Stimulated activated CD8-positive, alpha-beta memory T cell treated with anti-CD3 and anti-CD28 coated beads, Interleukin-4, amount 100 ng/mL, for 4 hours (primary cell): ENCODE measurements around the gene ZNF358.

Experiments used
- DNase-seq, 2 donors: peaks; one replicate each; pipeline ENCODE4 v3.0.0-alpha.2; 2020; ENCODE audit warnings: low read depth in 2 of 2, low spot score in 1 of 2

The ZNF358 gene

DNA sequence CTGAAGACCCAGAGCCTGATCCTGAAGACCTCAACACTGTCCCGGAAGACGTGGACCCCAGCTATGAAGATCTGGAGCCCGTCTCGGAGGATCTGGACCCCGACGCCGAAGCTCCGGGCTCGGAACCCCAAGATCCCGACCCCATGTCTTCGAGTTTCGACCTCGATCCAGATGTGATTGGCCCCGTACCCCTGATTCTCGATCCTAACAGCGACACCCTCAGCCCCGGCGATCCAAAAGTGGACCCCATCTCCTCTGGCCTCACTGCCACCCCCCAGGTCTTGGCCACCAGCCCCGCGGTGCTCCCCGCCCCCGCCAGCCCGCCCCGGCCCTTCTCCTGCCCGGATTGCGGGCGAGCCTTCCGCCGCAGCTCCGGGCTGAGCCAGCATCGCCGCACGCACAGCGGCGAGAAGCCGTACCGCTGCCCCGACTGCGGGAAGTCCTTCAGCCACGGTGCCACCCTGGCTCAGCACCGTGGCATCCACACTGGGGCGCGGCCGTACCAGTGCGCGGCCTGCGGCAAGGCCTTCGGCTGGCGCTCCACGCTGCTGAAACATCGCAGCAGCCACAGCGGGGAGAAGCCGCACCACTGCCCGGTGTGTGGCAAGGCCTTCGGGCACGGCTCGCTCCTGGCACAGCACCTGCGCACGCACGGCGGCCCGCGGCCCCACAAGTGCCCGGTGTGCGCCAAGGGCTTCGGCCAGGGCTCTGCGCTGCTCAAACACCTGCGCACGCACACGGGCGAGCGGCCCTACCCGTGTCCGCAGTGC is 3.6 kb downstream of the ZNF358 start:
- no peak for DNase-seq

DNA sequence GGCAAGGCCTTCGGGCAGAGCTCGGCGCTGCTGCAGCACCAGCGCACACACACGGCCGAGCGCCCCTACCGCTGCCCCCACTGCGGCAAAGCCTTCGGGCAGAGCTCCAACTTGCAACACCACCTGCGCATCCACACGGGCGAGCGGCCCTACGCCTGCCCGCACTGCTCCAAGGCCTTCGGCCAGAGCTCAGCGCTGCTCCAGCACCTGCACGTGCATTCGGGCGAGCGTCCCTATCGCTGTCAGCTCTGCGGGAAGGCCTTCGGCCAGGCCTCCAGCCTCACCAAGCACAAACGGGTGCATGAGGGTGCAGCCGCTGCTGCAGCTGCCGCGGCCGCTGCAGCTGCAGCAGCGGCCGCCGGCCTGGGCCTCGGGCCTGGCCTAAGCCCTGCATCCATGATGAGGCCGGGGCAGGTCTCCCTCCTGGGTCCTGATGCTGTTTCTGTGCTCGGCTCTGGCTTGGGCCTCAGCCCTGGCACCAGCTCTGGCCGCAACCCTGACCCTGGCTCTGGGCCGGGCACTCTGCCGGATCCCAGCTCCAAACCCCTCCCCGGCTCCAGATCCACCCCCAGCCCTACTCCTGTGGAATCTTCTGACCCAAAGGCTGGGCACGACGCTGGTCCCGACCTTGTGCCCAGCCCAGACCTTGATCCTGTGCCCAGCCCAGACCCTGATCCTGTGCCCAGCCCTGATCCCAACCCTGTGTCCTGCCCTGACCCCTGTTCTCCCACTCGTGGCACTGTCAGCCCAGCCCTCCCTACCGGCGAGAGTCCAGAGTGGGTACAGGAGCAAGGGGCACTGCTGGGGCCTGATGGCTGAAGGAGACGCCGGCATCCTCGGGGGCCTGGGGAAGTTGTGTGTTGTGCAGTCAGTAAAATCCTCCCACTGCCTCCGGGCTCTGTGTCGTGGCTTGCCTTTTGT is 4.5 kb downstream of the ZNF358 start:
- no peak for DNase-seq

DNA sequence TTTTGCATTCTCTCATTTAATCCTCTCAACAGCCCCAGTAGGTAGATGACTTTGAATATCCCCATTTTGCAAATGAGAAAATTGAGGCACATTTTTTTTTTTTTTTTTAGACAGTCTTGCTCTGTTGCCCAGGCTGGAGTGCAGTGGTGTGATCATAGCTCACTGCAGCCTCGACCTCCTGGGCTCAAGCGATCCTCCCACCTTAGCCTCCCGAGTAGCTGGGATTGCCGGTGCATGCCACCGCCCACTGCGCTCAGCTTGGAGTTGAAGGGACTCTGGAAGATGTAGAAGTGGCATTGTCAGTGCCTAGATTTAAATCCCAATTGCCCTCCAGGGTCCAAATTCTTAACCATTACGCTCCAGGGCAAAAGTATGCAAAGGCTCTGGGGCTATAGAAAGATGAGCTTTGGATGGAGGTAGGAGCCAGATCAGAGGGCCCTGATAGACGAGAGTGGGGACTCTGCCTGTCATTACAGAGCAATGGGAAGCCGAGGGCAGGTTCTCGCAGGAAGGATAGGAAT is 5.7 kb downstream of the ZNF358 start:
- no peak for DNase-seq

DNA sequence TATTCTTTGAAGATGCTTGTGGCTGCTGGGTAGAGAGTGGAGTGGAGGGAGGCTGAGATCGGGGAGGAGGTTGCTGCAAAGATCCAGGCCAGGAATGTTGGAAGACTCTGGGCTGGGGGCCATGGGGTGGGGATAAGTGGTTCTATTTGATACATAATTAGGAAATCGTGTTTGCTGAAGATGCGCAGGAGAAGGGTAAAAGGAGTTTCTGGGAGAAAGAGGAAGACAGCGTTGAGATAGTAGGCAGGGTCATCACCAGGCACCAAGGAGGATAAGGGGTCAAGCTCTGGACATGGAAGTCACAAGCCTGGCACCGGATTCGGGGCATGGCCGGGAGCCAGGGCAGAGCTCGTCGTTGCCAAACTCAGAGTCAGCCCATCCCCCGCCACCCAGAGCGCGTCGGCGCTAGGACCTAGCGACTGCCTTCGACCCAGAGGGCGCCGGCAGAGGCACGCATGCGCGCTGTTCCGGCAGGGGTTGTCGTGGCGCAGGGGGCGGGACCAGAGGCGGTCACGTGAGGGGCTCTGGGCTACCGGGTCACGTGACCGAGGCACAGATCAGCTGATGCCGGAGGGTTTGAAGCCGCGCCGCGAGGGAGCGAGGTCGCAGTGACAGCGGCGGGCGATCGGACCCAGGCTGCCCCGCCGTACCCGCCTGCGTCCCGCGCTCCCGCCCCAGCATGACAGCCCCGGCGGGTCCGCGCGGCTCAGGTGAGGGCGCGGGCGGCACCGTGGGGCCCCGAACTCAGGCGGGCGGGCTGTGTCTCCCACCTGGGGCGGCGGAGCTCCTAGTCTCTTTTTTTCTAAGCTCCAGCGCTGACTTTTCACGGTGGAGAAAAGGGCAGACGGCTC is 6.4 kb downstream of the ZNF358 start, which contains the start of gene MCOLN1:
TSS of gene MCOLN1 (plus strand) at position 553 of the 851 bp plus-strand sequence. CDS start at position 680, 127 bp downstream.
- peak; percentile 97 to 99 for DNase-seq

DNA sequence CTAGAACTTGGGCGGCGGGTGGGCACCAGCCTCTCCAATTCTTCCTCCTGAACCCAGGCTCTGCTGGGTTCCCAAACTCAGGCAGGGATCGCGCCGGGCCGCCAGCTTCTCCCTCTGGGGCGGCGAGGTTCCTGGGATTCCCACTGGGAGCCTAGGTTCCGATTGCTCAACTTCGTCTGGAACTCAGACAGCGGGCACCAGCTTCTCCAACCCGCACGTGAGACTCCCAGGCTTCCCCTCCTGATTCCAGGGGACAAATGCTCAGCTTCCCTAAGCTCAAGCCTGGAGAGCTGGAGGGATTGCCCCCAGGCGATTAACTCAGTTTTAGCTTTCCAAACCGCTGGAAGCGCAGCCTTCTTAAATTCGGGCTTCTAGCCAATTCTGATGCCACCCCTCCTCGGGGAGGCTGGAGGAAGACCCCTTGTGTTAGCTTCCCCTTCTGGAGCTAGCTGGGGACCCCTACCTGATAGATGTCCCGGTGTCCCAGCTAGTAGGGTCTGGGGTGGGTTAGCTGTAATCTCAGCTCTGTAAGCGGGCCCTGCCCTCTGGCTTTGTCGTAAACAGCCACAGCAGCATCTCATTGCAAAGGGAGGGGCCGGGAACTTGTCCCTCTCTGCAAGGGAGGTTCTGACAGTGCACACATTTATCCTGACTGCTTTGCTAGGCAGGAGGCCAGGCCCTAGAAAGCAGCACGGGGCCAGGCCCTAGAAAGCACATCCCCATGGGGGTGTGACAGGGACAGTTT is 7.2 kb downstream of the ZNF358 start:
- DNase-seq = no peak

DNA sequence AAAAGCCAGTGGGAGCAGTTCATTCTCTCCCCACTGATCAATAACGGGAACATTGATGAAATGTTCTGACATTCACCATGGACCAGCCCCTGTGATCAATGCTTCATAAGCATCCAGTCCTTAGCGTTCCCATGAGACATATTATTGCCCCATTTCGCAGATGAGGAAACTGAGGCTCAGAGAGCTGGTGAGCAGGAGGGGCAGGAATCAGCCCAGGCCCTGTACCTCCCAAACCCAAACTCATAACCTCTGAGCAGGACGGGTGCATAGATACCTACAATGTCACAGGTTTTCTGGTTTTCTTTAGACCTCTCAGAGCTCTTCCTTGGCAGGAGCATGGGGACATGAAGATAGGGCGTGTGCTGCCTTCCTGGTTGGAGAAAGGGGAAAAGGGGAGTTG is 8.6 kb downstream of the ZNF358 start:
- no peak for DNase-seq

DNA sequence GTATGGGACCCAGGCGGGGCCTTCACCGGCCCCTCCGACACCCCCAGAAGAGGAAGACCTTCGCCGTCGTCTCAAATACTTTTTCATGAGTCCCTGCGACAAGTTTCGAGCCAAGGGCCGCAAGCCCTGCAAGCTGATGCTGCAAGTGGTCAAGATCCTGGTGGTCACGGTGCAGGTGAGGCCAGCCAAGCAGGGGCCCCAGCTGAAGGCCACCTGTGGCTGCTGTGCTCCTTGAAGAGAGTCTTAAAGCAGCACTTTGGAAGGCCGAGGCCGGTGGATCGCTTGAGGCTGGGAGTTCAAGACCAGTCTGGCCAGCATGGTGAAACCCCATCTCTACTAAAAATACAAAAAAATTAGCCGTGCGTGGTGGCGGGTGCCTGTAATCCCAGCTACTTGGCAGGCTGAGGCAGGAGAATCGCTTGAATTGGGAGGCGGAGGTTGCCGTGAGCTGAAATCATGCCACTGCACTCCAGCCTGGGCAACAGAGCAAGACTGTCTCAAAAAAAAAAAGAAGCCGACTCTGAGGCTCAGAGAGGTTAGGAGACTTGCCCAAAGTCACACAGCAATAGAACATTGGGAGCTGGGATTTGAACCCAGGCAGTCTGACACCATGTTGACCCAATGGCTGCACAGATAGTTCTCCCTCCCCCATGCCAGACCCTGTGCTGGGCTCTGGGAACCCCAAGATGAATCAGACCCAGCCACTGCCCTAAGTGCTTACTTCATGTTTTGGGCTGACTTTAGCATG is 9.3 kb downstream of the ZNF358 start:
- DNase-seq = no peak

DNA sequence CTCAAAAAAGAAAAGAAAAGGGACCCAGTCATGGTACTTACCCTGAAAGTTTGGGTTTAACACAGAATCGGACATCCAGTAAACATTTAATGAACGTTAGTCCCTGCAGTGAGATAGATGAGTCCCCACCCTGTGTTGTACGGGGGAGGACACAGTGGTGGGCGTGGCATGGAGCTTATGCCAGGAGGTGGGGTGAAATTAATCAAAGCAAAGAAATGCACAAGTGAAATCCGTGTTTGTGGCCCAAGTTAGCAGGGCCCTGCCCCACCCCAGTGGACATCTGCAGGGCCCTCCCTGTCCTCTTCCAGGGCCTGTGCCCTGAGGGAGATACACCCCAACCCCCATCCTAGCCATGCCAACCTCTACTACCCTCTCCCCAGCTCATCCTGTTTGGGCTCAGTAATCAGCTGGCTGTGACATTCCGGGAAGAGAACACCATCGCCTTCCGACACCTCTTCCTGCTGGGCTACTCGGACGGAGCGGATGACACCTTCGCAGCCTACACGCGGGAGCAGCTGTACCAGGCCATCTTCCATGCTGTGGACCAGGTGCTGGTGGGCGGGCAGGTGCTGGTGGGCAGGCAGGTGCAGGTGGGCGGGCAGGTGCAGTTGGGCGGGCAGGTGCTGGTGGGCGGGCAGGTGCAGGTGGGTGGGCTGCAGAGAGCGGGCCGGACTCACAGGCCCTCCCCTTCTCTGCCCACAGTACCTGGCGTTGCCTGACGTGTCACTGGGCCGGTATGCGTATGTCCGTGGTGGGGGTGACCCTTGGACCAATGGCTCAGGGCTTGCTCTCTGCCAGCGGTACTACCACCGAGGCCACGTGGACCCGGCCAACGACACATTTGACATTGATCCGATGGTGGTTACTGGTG is 10.4 kb downstream of the ZNF358 start:
- no peak for DNase-seq

DNA sequence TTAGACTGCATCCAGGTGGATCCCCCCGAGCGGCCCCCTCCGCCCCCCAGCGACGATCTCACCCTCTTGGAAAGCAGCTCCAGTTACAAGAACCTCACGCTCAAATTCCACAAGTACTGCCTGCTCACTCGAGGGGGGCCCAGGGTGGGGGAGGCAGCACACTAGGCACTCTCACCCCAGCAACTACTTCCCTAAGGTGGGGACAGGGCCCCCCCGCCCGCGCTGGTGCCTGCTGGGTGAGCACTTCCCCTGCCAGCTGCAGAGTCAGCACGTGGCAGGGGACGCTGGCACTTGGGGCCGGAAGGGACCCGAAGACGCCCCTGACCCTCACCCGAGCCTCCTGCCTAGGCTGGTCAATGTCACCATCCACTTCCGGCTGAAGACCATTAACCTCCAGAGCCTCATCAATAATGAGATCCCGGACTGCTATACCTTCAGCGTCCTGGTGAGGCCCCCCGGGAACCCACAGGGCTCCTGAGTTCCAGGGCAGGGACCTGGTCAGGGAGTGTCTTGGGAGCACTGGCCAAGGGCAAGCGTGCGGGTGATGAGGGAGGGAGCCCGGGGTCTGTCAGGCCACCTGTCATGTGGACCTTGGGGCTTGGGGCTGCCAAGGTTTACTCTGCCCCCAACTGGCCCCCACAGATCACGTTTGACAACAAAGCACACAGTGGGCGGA is 11.8 kb downstream of the ZNF358 start:
- DNase-seq = no peak

DNA sequence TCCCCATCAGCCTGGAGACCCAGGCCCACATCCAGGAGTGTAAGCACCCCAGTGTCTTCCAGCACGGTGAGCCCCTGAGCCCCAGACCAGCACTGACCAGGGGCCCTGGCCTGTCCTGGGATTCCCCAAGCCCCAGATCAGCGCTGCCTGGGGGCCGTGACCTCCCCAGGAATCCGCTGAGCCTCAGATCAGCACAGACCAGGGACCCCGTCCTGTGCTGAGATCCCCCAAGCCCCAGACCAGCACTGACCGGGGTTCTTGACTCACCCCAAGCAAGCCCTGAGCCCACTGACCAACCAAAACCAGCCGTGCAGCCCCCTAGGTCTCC is 12.3 kb downstream of the ZNF358 start:
- no peak for DNase-seq

DNA sequence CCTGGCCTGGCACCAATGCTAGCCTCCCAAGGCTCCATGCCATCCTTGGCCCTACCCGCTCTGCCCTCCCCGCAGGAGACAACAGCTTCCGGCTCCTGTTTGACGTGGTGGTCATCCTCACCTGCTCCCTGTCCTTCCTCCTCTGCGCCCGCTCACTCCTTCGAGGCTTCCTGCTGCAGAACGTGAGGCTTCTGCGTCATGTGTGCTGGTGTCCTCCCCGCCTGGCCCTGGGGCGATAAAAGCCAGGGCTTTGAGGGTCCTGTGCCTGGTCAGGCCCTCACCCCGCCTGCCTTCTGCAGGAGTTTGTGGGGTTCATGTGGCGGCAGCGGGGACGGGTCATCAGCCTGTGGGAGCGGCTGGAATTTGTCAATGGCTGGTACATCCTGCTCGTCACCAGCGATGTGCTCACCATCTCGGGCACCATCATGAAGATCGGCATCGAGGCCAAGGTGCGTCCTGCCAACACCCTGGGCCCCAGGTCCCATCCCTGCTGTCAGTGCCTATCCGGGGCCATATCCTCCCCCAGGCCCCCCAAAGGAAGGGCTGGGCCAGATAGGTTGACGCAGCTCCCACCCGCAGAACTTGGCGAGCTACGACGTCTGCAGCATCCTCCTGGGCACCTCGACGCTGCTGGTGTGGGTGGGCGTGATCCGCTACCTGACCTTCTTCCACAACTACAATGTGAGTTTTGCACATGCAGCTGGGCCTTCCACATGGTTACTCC is 12.8 kb downstream of the ZNF358 start:
- no peak for DNase-seq

DNA sequence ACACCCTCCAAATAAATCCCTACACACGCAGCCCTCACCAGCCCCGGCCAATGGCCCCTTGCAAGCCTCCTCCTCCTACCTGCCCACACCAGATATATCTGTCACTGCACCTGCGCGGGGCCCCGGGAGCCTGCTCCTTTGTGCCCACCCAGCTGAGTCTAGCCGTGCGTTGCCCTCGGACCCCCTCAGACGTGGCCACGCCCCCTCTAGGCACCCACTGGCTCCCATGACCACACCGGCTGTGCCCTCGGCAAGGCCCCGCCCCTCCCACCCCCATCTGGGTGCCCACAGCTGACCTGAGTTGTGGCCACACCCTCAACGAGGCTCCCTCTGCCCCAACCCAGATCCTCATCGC is 13.3 kb downstream of the ZNF358 start:
- no peak for DNase-seq

DNA sequence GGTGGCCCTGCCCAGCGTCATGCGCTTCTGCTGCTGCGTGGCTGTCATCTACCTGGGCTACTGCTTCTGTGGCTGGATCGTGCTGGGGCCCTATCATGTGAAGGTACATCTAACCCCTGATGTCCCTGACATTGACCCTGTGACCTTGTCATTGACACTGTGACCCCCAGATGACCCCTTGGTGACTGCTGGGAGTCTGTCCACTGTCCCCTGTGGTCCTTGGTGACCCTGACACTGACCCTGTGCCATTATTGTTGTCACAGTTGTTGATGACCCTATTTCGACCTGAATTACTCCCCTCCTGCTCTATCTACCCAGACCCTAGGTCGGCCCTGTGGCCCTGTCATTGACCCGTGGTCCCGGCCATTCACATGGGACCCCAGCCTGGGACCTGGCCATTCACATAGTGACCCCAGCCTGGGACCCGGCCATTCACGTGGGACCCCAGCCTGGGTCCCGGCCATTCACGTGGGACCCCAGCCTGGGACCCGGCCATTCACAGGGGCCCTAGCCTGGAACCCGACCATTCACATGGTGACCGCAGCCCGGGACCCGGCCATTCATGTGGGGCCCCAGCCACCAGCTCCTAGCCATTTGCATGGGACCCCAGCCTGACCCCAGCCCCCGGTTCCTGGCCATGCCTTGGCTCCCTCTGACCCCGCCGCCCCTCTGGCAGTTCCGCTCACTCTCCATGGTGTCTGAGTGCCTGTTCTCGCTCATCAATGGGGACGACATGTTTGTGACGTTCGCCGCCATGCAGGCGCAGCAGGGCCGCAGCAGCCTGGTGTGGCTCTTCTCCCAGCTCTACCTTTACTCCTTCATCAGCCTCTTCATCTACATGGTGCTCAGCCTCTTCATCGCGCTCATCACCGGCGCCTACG is 13.9 kb downstream of the ZNF358 start:
- DNase-seq = no peak

DNA sequence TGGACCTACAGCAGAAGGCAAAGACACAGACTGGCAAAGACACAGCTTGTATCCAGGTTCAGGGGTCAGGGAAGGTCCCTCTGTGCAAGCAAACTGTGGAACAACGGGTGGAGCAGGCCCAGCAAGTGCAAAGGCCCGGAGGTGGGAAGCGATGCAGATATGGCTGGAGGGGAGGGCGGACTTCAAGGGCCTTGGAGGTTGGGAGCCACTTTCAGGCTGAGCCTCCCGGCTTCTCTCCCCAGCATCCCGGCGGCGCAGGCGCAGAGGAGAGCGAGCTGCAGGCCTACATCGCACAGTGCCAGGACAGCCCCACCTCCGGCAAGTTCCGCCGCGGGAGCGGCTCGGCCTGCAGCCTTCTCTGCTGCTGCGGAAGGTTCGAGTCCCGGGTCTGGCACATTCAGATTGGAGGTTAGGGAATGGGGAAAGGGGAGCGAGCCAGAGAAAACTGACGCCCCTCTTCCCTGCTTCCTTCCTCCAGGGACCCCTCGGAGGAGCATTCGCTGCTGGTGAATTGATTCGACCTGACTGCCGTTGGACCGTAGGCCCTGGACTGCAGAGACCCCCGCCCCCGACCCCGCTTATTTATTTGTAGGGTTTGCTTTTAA is 17.5 kb downstream of the ZNF358 start:
- no peak for DNase-seq

DNA sequence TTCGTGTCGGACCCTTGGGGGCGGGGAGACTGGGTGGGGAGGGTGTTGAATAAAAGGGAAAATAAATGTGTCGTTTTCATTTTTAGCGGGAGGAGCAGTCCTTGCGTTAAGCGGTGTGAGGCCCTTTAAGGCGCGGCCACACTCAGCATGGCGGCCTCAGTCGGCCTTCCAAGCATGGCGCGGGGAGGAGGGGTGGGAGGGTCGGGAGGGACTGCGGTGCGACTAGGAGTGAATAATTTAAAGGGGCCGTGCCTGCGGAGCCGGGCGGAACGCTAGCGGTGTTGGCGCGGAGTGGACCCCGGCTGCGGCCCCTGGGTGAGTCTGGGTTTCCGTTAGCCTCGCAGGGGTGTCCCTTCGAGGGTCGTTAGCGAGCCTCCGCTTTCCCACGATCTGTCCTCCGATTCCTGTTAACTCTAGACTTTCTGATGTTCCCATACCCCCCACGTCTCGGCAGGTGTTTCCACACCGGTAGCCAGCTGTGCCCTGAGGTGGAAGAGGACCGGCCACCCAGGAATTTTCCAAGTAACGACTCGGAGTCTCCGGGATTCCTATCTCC is 18.1 kb downstream of the ZNF358 start:
- peak; percentile 67 to 69 for DNase-seq

DNA sequence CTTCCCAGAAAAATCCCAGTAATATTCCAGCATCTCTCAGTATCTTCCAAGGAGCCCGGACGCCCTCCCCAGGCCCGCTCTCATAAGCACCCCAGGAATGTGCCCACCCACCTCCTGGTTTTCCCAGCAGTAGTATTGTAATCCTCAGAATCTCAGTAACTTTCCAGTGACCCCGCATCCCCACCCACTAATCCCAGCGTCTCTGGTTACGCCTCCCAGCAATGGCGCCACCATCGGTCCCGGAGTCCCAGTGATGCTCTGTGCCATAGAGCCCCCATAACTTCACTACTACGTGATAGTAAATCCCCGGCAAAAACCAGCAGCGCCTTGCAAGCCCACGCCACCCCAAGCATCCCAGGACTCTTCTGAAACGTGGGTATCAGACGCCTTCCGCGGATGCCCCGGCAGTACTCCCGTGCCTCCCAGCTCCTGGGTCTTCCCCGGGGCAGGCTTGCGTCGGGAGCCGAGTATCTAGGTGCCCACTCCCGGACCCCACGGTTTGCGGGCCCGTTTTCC is 18.7 kb downstream of the ZNF358 start:
- no peak for DNase-seq
